HL-60 (cell line): Measurements from ENCODE around the gene HAUS8.

Experiments used
- CTCF ChIP-seq: IDR thresholded peaks from one replicate; pipeline ENCODE4 v1.5.1; 2011; ENCODE audit warnings: low read length, control low read depth, inconsistent platforms; ENCODE audit not compliant: insufficient read depth
- GABPA ChIP-seq: IDR thresholded peaks from 2 replicates; pipeline ENCODE4 v1.6.1; 2012; ENCODE audit warnings: low read depth
- POLR2AphosphoS5 ChIP-seq: IDR thresholded peaks from 2 replicates; pipeline ENCODE4 v1.6.1; 2012; ENCODE audit warnings: low read depth
- TF ChIP-seq, protein P1 (sequence below): IDR thresholded peaks from 2 replicates; pipeline ENCODE4 v1.6.1; 2012; ENCODE audit warnings: low read depth; ENCODE audit not compliant: insufficient replicate concordance

GRCh38 chr19:17063428-17063827, 11.8 kb downstream of the HAUS8 start:
- no peak for TF ChIP-seq CTCF
- TF ChIP-seq GABPA, result no peak
- TF ChIP-seq, protein P1, sequence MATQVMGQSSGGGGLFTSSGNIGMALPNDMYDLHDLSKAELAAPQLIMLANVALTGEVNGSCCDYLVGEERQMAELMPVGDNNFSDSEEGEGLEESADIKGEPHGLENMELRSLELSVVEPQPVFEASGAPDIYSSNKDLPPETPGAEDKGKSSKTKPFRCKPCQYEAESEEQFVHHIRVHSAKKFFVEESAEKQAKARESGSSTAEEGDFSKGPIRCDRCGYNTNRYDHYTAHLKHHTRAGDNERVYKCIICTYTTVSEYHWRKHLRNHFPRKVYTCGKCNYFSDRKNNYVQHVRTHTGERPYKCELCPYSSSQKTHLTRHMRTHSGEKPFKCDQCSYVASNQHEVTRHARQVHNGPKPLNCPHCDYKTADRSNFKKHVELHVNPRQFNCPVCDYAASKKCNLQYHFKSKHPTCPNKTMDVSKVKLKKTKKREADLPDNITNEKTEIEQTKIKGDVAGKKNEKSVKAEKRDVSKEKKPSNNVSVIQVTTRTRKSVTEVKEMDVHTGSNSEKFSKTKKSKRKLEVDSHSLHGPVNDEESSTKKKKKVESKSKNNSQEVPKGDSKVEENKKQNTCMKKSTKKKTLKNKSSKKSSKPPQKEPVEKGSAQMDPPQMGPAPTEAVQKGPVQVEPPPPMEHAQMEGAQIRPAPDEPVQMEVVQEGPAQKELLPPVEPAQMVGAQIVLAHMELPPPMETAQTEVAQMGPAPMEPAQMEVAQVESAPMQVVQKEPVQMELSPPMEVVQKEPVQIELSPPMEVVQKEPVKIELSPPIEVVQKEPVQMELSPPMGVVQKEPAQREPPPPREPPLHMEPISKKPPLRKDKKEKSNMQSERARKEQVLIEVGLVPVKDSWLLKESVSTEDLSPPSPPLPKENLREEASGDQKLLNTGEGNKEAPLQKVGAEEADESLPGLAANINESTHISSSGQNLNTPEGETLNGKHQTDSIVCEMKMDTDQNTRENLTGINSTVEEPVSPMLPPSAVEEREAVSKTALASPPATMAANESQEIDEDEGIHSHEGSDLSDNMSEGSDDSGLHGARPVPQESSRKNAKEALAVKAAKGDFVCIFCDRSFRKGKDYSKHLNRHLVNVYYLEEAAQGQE, result no peak
- no peak for TF ChIP-seq POLR2AphosphoS5
